H9 (cell line): ENCODE measurements around the gene CCDC3. TPM values are rescaled to one million over a fixed set of nuclear protein-coding genes. Genes with fewer than 3 reads are reported as not detected.

Experiments
- DNase-seq: peaks from one replicate; pipeline ENCODE4 v3.0.0-alpha.2; 2017
- H2AFZ ChIP-seq: one replicate; pipeline ENCODE4 v1.6.1; 2013; ENCODE audit warnings: mild to moderate bottlenecking, low read length, control low read depth, moderate library complexity
- H2AK5ac ChIP-seq: 2 replicates; pipeline ENCODE4 v1.6.1; 2013; ENCODE audit warnings: low read length, control low read depth, mixed read lengths; ENCODE audit not compliant: insufficient read length
- H2BK120ac ChIP-seq: one replicate; pipeline ENCODE4 v1.6.1; 2013; ENCODE audit warnings: low read depth, mild to moderate bottlenecking, low read length, control low read depth, inconsistent platforms; ENCODE audit not compliant: poor library complexity, severe bottlenecking
- H2BK12ac ChIP-seq: 2 replicates; pipeline ENCODE4 v1.6.1; 2013; ENCODE audit warnings: low read length, control low read depth, mixed read lengths, low read depth; ENCODE audit not compliant: insufficient read length
- H2BK15ac ChIP-seq: 2 replicates; pipeline ENCODE4 v1.6.1; 2013; ENCODE audit warnings: low read depth, low read length, control low read depth
- H2BK20ac ChIP-seq: one replicate; pipeline ENCODE4 v1.6.1; 2013; ENCODE audit warnings: low read depth, mild to moderate bottlenecking, low read length, control low read depth, inconsistent platforms; ENCODE audit not compliant: poor library complexity, severe bottlenecking
- H2BK5ac ChIP-seq: 2 replicates; pipeline ENCODE4 v1.6.1; 2013; ENCODE audit warnings: low read length, control low read depth, mixed read lengths; ENCODE audit not compliant: insufficient read length
- H3K14ac ChIP-seq: 2 replicates; pipeline ENCODE4 v1.6.1; 2013; ENCODE audit warnings: low read length, control low read depth; ENCODE audit not compliant: insufficient read depth
- H3K18ac ChIP-seq: 2 replicates; pipeline ENCODE4 v1.6.1; 2013; ENCODE audit warnings: low read depth, mild to moderate bottlenecking, mixed read lengths, low read length, control low read depth; ENCODE audit not compliant: insufficient read length
- H3K23ac ChIP-seq: 2 replicates; pipeline ENCODE4 v1.6.1; 2013; ENCODE audit warnings: low read length, control low read depth, mixed read lengths, low read depth; ENCODE audit not compliant: insufficient read length
- H3K23me2 ChIP-seq: 2 replicates; pipeline ENCODE4 v1.6.1; 2013; ENCODE audit warnings: low read depth, mild to moderate bottlenecking, mixed read lengths, low read length, control low read depth; ENCODE audit not compliant: insufficient read length, poor library complexity, severe bottlenecking
- H3K27ac ChIP-seq: 2 replicates; pipeline ENCODE4 v1.5.1; 2013; ENCODE audit warnings: low read length, control low read depth, mixed read lengths, low read depth; ENCODE audit not compliant: insufficient read length
- H3K27me3 ChIP-seq: 2 replicates; pipeline ENCODE4 v1.6.1; 2013; ENCODE audit warnings: low read length, control low read depth, inconsistent platforms; ENCODE audit not compliant: insufficient read depth
- H3K4ac ChIP-seq: 2 replicates; pipeline ENCODE4 v1.6.1; 2013; ENCODE audit warnings: low read depth, mild to moderate bottlenecking, control low read depth, inconsistent platforms, low read length, moderate library complexity
- H3K4me1 ChIP-seq: 2 replicates; pipeline ENCODE4 v1.6.1; 2013; ENCODE audit warnings: low read length, control low read depth, inconsistent platforms; ENCODE audit not compliant: insufficient read depth
- H3K4me2 ChIP-seq: 2 replicates; pipeline ENCODE4 v1.6.1; 2013; ENCODE audit warnings: low read length, control low read depth, mixed read lengths; ENCODE audit not compliant: insufficient read length, insufficient read depth
- H3K56ac ChIP-seq: 2 replicates; pipeline ENCODE4 v1.6.1; 2013; ENCODE audit warnings: low read depth, mild to moderate bottlenecking, mixed read lengths, low read length, control low read depth; ENCODE audit not compliant: insufficient read length
- H3K79me1 ChIP-seq: 2 replicates; pipeline ENCODE4 v1.6.1; 2013; ENCODE audit warnings: low read depth, mild to moderate bottlenecking, moderate library complexity, low read length, control low read depth, inconsistent platforms; ENCODE audit not compliant: insufficient read depth, poor library complexity, severe bottlenecking
- H3K79me2 ChIP-seq: 2 replicates; pipeline ENCODE4 v1.6.1; 2013; ENCODE audit warnings: low read length, control low read depth, inconsistent platforms; ENCODE audit not compliant: insufficient read depth
- H3K9ac ChIP-seq: 2 replicates; pipeline ENCODE4 v1.6.1; 2013; ENCODE audit warnings: low read length, control low read depth, mixed read lengths; ENCODE audit not compliant: insufficient read length; ENCODE audit errors: extremely low read depth
- H3K9me3 ChIP-seq: one replicate; pipeline ENCODE4 v1.6.1; 2013; ENCODE audit warnings: low read depth, low read length, inconsistent platforms; ENCODE audit not compliant: control insufficient read depth
- H3T11ph ChIP-seq: one replicate; pipeline ENCODE4 v1.6.1; 2013; ENCODE audit warnings: mild to moderate bottlenecking, low read length, control low read depth, inconsistent platforms
- H4K20me1 ChIP-seq: one replicate; pipeline ENCODE4 v1.6.1; 2013; ENCODE audit not compliant: control insufficient read depth, insufficient read length, insufficient read depth
- H4K5ac ChIP-seq: 2 replicates; pipeline ENCODE4 v1.6.1; 2013; ENCODE audit warnings: low read depth, mild to moderate bottlenecking, mixed read lengths, low read length, control low read depth; ENCODE audit not compliant: insufficient read length
- H4K8ac ChIP-seq: replicated peaks from 2 replicates; pipeline ENCODE4 v1.6.1; 2013; ENCODE audit warnings: low read length, control low read depth, mixed read lengths, low read depth; ENCODE audit not compliant: insufficient read length
- H4K91ac ChIP-seq: 2 replicates; pipeline ENCODE4 v1.6.1; 2013; ENCODE audit warnings: low read depth, mild to moderate bottlenecking, moderate library complexity, mixed read lengths, low read length, control low read depth; ENCODE audit not compliant: insufficient read length
- H3K27ac Mint-ChIP-seq, 3 experiments: 2 replicates in 2 of 3; 3 replicates in 1 of 3; pipeline ENCODE4 v1.8.0; 2020 to 2021; ENCODE audit warnings: mixed read lengths in 3 of 3, mild to moderate bottlenecking in 1 of 3, moderate library complexity in 1 of 3
- H3K27me3 Mint-ChIP-seq: 2 replicates; pipeline ENCODE4 v1.8.0; 2021; ENCODE audit warnings: low read depth, mild to moderate bottlenecking, moderate library complexity, mixed read lengths
- H3K36me3 Mint-ChIP-seq, 3 experiments: 2 replicates in 2 of 3; 3 replicates in 1 of 3; pipeline ENCODE4 v1.8.0; 2020 to 2021; ENCODE audit warnings: low read depth in 3 of 3, mixed read lengths in 3 of 3; ENCODE audit not compliant: insufficient read depth in 1 of 3
- H3K4me1 Mint-ChIP-seq, 2 experiments: 2 replicates each; pipeline ENCODE4 v1.8.0; 2020; ENCODE audit warnings: mixed read lengths in 2 of 2
- H3K4me3 Mint-ChIP-seq, 2 experiments: 2 replicates in 1 of 2; 3 replicates in 1 of 2; pipeline ENCODE4 v1.8.0; 2020 to 2021; ENCODE audit warnings: mild to moderate bottlenecking in 2 of 2, mixed read lengths in 2 of 2, moderate library complexity in 1 of 2
- H3K9me3 Mint-ChIP-seq, 2 experiments: 2 replicates in 1 of 2; 3 replicates in 1 of 2; pipeline ENCODE4 v1.8.0; 2020; ENCODE audit warnings: mild to moderate bottlenecking in 2 of 2, mixed read lengths in 2 of 2, moderate library complexity in 1 of 2
- CTCF ChIP-seq: fragments of 200-600 bp; sonication (generic); conservative IDR thresholded peaks from 3 replicates; pipeline ENCODE4 v1.8.0; 2021; ENCODE audit warnings: antibody characterized with exemption, mild to moderate bottlenecking
- WGBS: extraction: QIAGEN DNeasy Blood & Tissue Kit; methylation state at CpG from one replicate; pipeline ENCODE4 v1.1.7; 2013; ENCODE audit warnings: missing lambda C conversion rate, low lambda C conversion rate, mixed read lengths; ENCODE audit not compliant: insufficient read length; ENCODE audit errors: extremely low coverage; 5-methylcytosine and 5-hydroxymethylcytosine counted together
- total RNA-seq: library from RNA; stranded (reverse); gene quantifications from 2 replicates; pipeline ENCODE4 v1.2.1, GENCODE V29; 2021

The CCDC3 gene
- total RNA-seq, 1 experiment from 2014 or later: 2.3 TPM

- Histone ChIP-seq H4K20me1 (no peaks in the 10 kb centered on the region), H3K79me1 (no peaks in the 10 kb centered on the region), H3K4me2 (no peak overlapping the region), H2BK120ac (no peak overlapping the region), H3K23me2 (no peaks in the 10 kb centered on the region), H2BK20ac (no peak overlapping the region), H2AFZ (no peak overlapping the region), H3K27me3 (no peaks in the 10 kb centered on the region), H4K91ac (no peak overlapping the region), H3K9me3 (no peaks in the 10 kb centered on the region), H3K23ac (no peak overlapping the region), H3K4ac (no peak overlapping the region), H3K14ac (no peak overlapping the region), H4K8ac (no peak overlapping the region), H4K5ac (no peak overlapping the region), H2AK5ac (no peak overlapping the region), H2BK12ac (no peak overlapping the region), H3K9ac (no peak overlapping the region), H3K27ac (no peak overlapping the region), H3K79me2 (no peaks in the 10 kb centered on the region), H3K4me1 (no peaks in the 10 kb centered on the region), H2BK5ac (no peak overlapping the region), H2BK15ac (no peak overlapping the region), H3K56ac (no peak overlapping the region), H3K18ac (no peak overlapping the region), H3T11ph (no peak overlapping the region)
- Mint-ChIP-seq H3K36me3 (no peaks in the 10 kb centered on the region), H3K4me1 (no peaks in the 10 kb centered on the region), H3K9me3 (peaks cover 0 to 2% of the 10 kb centered on the region in 2 experiments; a peak in 1 of 5 replicates), H3K27ac (no peak overlapping the region), H3K27me3 (no peaks in the 10 kb centered on the region; the same call in 1 of the 2 replicates), H3K4me3 (no peak overlapping the region)
- no CpG with 5 or more reads among the region's 3 CpGs for WGBS
- no peak for DNase-seq
- no peak for TF ChIP-seq CTCF
Measured at GRCh38 chr10:12869427-12869826, 132.1 kb downstream of the CCDC3 start.
